Nucleus accumbens (tissue), 56 donors: ENCODE results near the gene BZW2.
A peak's percentile ranks its signal among the peaks of the same experiment; 100 is the strongest.

Experiments used
- DNase-seq, 56 donors: peaks; one replicate each; lab custom pipeline; 2025; lab: John Stamatoyannopoulos, UW

Gene BZW2

GRCh38 chr7:16711730-16712129 lies 65.7 kb downstream of the BZW2 start:
- DNase-seq: no peak

- no peak for DNase-seq
Observed at GRCh38 chr7:16712916-16713315, 66.9 kb downstream of the BZW2 start.

- no peak for DNase-seq
Observed at GRCh38 chr7:16715928-16716327, 69.9 kb downstream of the BZW2 start.

GRCh38 chr7:16718111-16718656 lies 72.2 kb downstream of the BZW2 start:
- no peak for DNase-seq

GRCh38 chr7:16719699-16720098 lies 73.7 kb downstream of the BZW2 start:
- no peak for DNase-seq

GRCh38 chr7:16721541-16721940 lies 75.6 kb downstream of the BZW2 start:
- DNase-seq: peak in 15 of 56 donors; percentile 2 to 48 (median 22)

GRCh38 chr7:16724344-16724743 lies 78.4 kb downstream of the BZW2 start:
- DNase-seq: no peak

- DNase-seq: no peak
Observed at GRCh38 chr7:16726189-16726588, 80.2 kb downstream of the BZW2 start.

GRCh38 chr7:16727736-16728135 lies 81.8 kb downstream of the BZW2 start:
- no peak for DNase-seq

GRCh38 chr7:16728811-16729210 lies 82.8 kb downstream of the BZW2 start:
- DNase-seq: no peak

- no peak for DNase-seq
Observed at GRCh38 chr7:16729541-16729940, 83.6 kb downstream of the BZW2 start.

GRCh38 chr7:16730937-16731336 lies 85.0 kb downstream of the BZW2 start:
- no peak for DNase-seq

GRCh38 chr7:16732828-16733227 lies 86.8 kb downstream of the BZW2 start:
- no peak for DNase-seq

GRCh38 chr7:16734148-16734726 lies 88.3 kb downstream of the BZW2 start:
- DNase-seq: no peak

- DNase-seq: no peak
Observed at GRCh38 chr7:16735020-16735419, 89.0 kb downstream of the BZW2 start.

- no peak for DNase-seq
Observed at GRCh38 chr7:16738011-16738688, 92.2 kb downstream of the BZW2 start.

- DNase-seq: no peak
Observed at GRCh38 chr7:16739863-16740622, 94.1 kb downstream of the BZW2 start.

GRCh38 chr7:16740623-16740953 lies 94.6 kb downstream of the BZW2 start:
- DNase-seq: no peak

- no peak for DNase-seq
Observed at GRCh38 chr7:16740996-16741395, 95.0 kb downstream of the BZW2 start.

- no peak for DNase-seq
Observed at GRCh38 chr7:16741676-16742075, 95.7 kb downstream of the BZW2 start.

- DNase-seq: no peak
Observed at GRCh38 chr7:16742547-16742946, 96.6 kb downstream of the BZW2 start.

- DNase-seq: no peak
Observed at GRCh38 chr7:16743236-16743635, 97.3 kb downstream of the BZW2 start.
